Measurements from ENCODE around the gene ECE2.

The ECE2 gene

GRCh38 chr3:184275961-184276910 lies at the start of gene ECE2:
TSS of gene ECE2 (plus strand) at chr3:184276022. CDS start at chr3:184276154, 132 bp downstream.
- DNase-seq, result no peak

GRCh38 chr3:184227481-184227935 lies 48.3 kb upstream of the ECE2 start:
- peak; percentile 92 for DNase-seq

- DNase-seq, result peak; percentile 77
Measured at GRCh38 chr3:184228376-184229137, 47.3 kb upstream of the ECE2 start.

- DNase-seq, result peak; percentile 100
Measured at GRCh38 chr3:184229394-184230080, 46.3 kb upstream of the ECE2 start, which contains the start of gene VWA5B2. TSS of gene VWA5B2 (plus strand) at chr3:184229585. CDS start at chr3:184230529, 944 bp downstream.

DNA sequence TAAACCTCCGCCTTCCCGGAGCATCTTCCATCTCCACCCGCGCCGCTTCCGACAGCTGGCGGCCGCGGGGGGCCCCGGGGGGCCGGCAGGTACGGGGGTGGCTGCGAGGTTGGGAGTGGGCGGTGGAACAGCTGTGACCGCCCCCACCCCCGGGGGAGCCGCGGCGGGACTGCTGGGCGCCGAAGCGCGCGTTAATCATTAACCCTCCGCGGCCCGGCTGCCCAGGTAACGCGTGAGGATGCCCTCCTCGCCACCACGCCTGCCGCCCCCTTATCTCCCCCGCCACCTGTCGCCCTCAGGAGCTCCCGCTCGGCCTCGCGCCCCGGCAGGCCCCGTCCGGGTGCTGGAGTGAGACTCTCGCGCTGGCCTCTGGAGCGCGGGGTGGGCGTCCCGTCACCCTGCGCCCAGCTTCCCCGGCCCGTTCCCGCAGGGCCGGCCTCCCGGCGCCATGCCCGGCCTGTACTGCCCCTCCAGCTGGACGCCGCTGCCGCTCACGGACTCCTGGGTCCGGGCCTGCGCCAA lies 45.7 kb upstream of the ECE2 start:
- DNase-seq, result peak; percentile 80

DNA sequence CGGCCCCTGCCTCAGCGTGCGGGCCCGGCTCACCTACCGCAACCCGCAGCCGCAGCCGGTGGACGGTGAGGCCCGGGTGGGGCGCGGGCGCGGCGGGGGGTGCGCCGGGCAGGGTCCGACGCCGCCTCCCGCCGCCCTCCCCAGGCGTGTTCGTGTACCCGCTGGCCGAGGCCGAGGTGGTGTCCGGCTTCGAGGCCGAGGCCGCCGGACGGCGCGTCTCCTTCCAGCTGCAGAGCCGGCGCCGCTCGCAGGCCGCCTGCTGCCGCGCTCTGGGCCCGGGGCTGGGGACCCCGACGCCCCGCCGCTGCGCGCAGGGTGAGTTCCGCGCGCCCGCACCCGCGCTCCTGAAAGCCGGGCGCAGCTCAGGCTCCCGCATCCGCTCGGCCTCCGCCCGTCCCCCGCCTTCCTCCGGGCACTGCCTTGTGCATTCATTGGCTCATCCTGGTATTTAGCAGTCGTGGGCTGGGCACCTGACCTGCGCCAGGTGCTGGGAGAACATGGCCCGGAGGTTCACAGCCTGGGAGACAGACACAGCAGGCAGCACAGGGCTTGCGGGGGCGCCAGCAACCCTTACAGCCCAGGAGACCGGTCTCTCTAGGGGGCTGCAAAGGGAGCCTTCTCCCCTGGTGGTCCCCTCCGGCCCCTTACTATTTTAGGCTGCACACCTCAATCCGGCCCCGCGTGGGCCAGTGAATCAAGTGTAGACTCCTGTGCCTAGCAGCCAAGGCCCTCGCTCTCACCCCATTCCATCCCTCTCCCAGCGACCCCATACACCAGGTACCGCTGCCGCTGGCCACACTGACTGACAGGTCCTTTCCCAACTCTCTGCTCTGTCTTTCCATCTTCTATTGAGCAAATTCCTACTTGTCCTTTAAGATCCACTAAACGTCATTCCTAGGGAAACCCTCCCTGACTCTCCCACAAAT lies 45.0 kb upstream of the ECE2 start:
- DNase-seq, result peak; percentile 46

DNA sequence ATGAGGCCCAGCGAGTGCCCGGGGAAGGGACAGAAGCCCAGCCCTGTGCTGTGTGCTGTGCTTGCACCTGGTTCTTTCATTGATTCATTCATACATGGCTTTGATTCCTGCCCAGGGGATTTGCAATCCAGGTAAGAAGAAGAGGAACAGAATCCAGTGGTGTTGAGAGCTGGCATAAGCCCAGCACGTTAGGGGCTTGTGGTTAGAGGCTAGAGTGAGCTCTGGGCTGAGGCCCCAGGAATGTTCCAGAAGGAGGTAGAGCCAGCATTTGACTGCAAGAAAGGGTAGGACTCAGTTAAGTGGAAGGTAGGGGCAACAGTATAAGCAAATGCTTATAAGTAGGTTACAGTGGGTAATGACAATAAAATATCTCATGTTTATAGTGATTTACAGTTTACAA lies 44.2 kb upstream of the ECE2 start:
- DNase-seq, result peak; percentile 42

- peak; percentile 23 for DNase-seq
Measured at GRCh38 chr3:184233127-184233843, 42.5 kb upstream of the ECE2 start.

DNA sequence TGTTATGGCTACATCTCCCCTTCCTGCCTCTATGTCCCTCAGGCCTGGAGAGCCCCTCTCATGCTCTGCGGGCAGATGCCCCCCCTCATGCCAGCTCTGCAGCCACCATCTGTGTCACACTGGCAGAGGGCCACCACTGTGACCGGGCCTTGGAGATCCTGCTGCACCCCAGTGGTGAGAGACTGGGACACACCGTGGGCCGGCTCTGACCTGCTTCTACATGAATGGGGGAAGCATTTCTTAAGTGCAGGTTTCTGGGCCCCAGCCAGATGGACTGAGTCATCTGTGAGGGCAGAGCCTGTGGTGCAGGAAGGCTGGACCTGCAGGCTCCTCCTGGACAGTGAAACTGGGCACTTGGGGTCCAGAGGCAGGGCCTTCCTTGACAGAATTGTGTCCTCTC lies 41.6 kb upstream of the ECE2 start:
- DNase-seq, result peak; percentile 96

- peak; percentile 20 for DNase-seq
Measured at GRCh38 chr3:184234671-184235380, 41.0 kb upstream of the ECE2 start.

- DNase-seq, result peak; percentile 10
Measured at GRCh38 chr3:184235381-184236032, 40.3 kb upstream of the ECE2 start.

- DNase-seq, result peak; percentile 21
Measured at GRCh38 chr3:184236033-184236410, 39.8 kb upstream of the ECE2 start.

DNA sequence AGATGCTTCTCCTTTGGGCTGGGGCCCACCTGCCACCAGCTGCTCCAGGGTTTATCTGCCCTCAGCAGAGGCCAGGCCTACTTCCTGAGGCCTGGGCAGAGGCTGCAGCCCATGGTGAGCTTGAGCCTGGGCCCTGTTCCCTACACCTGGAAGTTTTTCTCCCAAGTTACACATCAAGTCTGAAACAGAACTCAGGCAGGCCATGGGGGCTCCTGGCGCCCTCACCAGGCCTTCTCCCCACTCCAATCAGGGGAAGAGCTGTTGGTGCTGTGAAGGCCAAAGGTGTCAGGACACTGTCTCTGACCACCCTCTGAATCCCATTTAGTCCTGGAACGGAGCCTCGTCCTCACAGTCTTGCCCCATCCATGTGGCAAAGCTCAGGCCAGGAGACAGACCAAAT lies 39.2 kb upstream of the ECE2 start:
- DNase-seq, result peak; percentile 20

- peak; percentile 24 for DNase-seq
Measured at GRCh38 chr3:184237211-184237610, 38.6 kb upstream of the ECE2 start.

DNA sequence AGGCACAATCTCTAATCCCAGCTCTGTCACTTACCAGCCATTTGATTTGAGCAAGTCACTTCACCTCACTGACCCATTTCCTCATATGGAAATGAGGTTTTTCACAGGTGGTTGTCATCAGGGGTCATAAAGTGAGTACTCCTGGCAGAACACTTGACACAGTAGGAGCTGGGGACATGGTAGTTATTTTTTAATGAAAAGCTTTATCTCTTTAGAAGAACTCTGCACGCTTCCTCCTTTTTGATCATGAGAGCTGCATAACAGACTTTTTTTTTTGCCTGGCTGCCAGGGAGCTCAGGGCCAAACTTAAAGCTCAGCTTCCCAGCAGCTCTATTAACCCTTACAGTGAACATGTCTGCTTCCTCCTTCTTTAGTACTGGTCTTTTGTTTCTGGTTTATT lies 38.0 kb upstream of the ECE2 start:
- peak; percentile 17 for DNase-seq

DNA sequence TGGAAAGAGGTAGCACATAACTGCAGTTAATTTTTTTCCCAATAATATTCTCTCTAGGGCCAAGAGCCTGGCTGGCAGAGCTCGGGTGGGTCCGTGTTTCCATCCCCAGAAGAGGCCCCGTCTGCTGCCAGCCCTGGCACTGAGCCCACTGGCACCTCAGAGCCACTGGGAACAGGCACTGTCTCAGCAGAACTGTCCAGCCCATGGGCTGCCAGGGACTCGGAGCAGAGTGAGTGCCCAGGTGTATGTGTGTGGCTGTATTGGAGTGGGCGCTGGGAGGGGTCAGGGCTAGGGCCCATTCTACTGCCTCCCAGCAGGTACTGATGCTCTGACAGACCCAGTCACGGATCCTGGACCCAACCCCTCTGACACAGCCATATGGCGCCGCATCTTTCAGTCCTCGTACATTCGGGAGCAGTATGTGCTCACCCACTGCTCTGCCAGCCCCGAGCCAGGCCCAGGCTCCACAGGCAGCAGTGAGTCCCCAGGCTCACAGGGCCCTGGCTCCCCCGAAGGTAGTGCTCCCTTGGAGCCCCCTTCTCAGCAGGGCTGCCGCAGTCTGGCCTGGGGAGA lies 37.5 kb upstream of the ECE2 start:
- DNase-seq, result peak; percentile 18

- DNase-seq, result peak; percentile 14
Measured at GRCh38 chr3:184239221-184239620, 36.6 kb upstream of the ECE2 start.

DNA sequence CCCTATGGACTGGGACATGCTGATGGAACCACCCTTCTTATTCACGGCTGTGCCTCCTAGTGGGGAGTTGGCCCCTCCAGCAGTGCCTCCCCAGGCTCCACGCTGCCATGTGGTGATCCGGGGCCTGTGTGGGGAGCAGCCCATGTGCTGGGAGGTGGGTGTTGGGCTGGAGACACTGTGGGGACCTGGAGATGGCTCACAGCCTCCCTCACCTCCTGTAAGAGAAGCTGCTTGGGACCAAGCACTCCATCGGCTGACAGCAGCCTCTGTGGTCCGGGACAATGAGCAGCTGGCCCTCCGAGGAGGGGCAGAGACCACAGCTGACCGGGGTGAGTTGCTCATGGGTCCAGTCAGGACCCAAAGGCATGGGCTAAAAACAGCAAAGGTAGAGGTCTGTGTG lies 36.1 kb upstream of the ECE2 start:
- peak; percentile 20 for DNase-seq
